ENCODE results near the gene CAAP1. TPM values are rescaled to one million over a fixed set of nuclear protein-coding genes. Genes with fewer than 3 reads are reported as not detected.

The CAAP1 gene
- total and polyA plus RNA-seq, 2 of the 8 experiments (the other 6 are each of a cell fraction or from before 2014, with no cell fraction given), result 9.5 to 36.7 TPM

- TF ChIP-seq GABPA (IDR thresholded peaks at IDR 0.05; ENCODE audit: borderline replicate concordance, insufficient read depth, low read length) (no peak), CTCF (IDR thresholded peaks at IDR 0.05; ENCODE audit: control extremely low read depth in 1 of 3, insufficient read depth in 1 of 3, low read depth in 1 of 3, low read length in 3 of 3) (no peak)
Measured at GRCh38 chr9:26791274-26791673, 101.3 kb downstream of the CAAP1 start (continued).

Small RNAs within 50 kb of the gene (small RNA-seq; reads per million reads assigned to genes)
- gene RF00322 (ENCODE audit: insufficient read depth) (not detected), gene RN7SL100P (ENCODE audit: insufficient read depth) (not detected)

Other genes with a start within 250 kb of the CAAP1 start
- gene PLAA, start 54.4 kb upstream of the CAAP1 start, total RNA-seq (2021; fragmentation: NEBNext Ultra II Directional; extraction: Animal tissue kit (Norgen Biotek cat#: 25700)), result 64.2 and 64.5 TPM in 2 replicates
- gene PLAA, start 54.4 kb upstream of the CAAP1 start, polyA plus RNA-seq (2011; rRNA removed), result 19.2 and 20.1 TPM in 2 replicates
- gene IFT74, start 63.6 kb upstream of the CAAP1 start, total RNA-seq (2021; fragmentation: NEBNext Ultra II Directional; extraction: Animal tissue kit (Norgen Biotek cat#: 25700)), result 17.2 and 17.8 TPM in 2 replicates
- gene IFT74, start 63.6 kb upstream of the CAAP1 start, polyA plus RNA-seq (2011; rRNA removed), result 4.1 and 4.4 TPM in 2 replicates
- not detected in 2 replicates for gene LRRC19, start 112.9 kb upstream of the CAAP1 start, total RNA-seq (2021; fragmentation: NEBNext Ultra II Directional; extraction: Animal tissue kit (Norgen Biotek cat#: 25700))
- gene LRRC19, start 112.9 kb upstream of the CAAP1 start, polyA plus RNA-seq (2011; rRNA removed), result not detected in 2 replicates
- 33.2 and 35.8 TPM in 2 replicates for gene TEK, start 216.4 kb upstream of the CAAP1 start, total RNA-seq (2021; fragmentation: NEBNext Ultra II Directional; extraction: Animal tissue kit (Norgen Biotek cat#: 25700))
- 7.0 and 11.0 TPM in 2 replicates for gene TEK, start 216.4 kb upstream of the CAAP1 start, polyA plus RNA-seq (2011; rRNA removed)